ENCODE measurements around the gene NAMPT.

The NAMPT gene

DNA sequence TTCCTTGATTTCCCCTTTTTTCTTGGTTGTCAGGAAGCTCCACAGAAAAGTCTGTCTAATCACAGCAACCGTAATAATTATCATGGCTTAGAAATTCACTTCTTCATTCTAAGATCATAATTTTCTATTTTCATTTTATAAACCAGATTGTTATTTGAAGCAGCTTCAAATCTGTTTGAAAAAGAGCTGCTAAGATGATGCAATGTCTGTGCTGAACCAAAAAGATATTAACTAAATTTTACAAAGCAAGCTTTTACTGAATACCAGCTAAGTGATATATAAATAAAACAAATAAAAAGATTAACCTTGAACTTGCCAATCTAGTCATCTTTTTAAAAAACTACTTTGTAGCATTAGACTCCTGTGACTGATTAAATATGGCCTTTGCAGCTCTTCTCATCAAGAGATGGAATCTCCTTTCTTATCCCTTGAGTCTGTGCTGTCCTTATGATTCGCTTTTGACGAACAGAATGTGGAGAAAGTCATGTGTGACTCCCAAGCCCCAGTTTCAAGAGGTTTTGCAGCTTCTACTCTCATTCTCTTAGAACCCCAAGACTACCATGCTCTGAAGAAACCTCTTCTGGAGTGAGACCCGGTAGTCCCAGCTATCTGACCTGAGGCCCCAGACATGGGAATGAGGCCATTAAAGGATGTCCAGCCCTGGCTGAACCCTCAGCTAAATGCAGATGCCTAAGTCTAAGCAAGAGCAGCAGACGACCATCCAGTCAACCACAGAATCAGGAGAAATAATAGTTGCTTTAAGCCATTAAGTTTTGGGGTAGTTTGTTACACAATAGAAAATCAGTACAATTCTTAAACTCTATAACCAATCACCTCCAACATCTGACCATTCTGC is 14.4 kb downstream of the NAMPT start:
- peak; percentile 34 for DNase-seq

DNA sequence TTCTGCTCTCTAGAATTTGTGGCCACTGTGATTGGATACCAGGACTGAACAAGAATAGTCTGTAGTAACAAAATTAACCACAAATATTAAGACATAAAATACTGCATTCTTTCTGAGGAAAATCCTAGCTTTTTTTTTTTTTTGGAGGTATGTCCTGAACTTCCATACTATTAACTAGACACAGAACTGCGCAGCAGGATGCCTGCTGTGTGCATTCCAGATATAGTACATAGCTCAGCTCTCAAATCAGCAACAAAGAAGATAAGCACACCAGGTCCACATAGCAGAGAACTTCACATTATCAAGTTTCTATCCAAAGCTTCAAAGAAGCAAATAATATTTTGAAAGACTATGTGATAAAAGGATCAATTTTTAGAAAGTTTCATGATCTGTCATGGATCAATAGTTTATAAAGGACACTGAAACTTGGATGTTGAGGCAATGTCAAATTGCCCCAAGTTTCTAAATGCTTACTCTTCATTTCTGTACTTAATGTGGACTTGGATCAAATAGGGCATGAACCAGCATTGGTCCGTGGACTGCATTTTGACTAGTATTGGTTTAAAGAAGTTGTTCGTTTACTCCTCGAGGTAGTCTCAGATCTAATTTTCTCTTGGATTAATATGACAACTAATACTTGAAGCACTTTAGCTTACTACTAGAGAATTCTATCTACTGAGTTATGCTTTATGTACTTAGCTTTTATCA is 15.4 kb downstream of the NAMPT start:
- DNase-seq, result peak; percentile 29

DNA sequence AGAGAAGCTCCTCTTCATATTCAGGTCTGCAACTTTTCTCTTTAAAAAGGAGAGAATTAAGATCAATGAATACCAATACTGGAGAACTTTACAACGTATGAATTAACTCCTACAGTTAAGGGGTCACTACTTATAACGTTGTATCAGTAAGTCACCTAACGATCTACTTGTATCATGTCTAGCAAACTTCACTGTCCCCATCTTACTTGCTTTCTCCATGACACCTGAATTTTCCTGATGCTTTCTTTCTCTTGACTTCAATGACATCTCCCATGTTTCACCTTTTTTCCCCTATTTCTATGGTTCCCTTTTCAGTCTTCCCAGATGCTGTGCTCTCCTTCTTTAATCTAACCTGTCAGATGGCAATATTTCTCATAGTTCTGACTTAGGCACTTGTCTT is 19.6 kb downstream of the NAMPT start:
- no peak for DNase-seq

DNA sequence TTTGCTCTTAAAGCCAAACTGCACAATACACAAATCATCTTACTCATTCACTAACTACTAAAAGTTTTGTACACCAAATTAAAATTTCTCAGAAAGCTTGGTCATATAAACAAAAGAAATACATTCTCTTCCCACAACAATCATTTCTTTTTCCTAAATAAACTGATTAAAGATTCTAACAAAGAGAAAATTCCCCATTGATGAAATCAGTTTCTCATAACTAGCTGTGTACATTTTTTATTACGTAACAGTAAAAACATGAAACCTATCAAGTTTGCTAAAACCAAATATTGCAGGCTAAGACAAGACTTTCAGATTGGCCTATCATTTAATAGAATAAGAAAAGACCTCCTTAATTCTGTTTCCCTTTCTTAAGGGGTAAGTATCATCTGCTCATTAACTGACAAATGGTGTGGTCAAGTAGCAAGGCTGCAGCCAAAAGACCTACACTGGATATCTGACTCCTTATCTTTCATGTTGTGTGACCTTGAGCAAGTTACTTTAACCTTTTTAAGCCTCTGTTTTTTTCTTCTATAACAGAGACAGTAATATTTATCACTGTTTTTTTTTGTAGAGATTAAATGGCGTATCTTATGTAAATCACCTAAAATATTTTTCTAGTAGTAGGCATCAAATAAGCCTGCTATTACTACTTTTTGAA is 22.4 kb downstream of the NAMPT start:
- no peak for DNase-seq

DNA sequence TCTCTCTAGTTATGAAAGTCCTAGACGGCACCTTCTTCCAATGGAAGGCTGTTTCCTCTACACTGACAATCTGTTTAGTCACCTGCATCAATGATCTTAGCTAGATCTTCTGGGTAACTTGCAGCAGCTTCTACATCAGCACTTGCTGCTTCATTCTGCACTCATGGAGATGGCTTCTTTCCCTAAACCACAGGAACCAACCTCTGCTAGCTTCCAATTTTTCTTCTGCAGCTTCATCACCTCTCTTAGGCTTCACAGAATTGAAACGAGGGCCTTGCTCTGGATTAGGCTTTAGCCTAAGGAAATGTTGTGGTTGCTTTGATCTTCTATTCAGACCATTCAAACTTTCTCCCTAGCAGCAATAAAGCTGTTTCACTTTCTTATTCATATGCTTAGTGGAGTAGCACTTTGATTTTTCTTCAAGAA is 24.6 kb downstream of the NAMPT start:
- no peak for DNase-seq

DNA sequence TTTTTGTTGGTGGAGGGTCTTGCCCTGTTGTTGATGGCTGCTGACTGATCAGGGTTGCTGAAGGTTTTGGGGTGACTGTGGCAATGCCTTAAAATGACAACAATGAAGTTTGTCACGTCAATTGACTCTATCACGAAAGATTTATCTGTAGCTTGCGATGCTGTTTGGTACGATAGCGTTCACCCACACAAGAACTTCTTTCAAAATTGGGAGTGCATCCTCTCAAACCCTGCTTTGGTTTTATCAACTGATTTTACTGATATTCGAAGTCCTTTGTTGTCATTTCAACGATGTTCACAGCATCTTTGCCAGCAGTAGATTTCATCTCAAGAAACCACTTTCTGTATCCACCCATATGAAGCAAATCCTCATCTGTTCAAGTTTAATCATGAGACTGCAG is 26.0 kb downstream of the NAMPT start:
- DNase-seq, result no peak

DNA sequence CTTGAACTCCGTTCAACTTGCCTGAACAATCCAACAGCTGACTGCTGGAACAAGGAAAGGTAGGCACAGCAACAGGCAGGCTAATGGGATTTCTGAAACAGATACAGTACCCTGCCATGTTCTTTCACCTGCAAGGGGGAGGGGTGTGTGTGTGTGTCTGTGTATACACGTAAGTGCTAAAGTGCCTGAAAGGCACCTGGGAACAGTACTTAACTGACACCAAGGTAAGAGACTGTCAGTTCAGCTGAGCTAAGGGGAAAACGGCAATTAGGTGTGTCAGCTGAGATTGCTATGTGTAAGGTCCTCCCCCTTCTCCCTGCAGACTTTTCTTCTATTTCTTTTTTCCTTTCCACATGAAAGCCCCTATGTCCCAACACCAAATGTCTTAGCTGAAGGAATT is 27.0 kb downstream of the NAMPT start:
- no peak for DNase-seq

DNA sequence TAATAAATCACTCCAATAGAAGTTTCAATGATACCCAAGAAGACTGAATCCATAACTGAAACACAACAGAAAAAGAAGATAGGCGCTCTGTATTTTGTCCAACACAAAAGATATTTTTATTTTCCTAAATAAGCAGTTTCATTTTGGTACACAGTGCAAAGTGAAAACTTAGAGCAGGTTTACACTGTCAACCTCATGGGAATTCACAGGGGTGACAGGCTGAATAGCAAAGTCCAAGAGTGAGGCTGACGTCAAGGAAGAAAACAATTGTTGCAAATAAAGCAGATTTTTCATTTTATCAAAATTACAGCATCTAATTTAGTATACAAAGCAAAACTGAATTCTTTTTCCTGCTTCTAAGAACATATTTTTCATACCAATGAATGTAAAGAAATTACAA is 28.6 kb downstream of the NAMPT start:
- DNase-seq, result no peak

DNA sequence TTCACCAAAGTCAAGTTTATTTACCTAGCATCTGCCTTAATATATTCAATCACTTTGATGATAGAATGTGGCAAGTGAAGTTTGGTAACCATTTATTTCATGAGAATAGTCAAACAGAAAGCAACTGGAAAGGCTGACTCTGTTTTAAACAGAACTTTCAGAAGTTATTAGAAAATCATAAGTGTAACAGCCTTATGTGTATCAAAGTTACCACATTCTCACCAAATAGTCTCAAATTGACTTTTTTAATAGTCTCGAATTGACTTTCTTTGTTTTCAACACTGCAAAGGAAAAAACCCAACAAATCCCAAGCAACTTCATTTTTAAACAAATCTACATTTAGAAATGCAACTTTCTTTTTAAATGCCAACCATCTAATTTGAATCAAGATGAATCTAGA is 29.5 kb downstream of the NAMPT start:
- DNase-seq, result peak; percentile 37

DNA sequence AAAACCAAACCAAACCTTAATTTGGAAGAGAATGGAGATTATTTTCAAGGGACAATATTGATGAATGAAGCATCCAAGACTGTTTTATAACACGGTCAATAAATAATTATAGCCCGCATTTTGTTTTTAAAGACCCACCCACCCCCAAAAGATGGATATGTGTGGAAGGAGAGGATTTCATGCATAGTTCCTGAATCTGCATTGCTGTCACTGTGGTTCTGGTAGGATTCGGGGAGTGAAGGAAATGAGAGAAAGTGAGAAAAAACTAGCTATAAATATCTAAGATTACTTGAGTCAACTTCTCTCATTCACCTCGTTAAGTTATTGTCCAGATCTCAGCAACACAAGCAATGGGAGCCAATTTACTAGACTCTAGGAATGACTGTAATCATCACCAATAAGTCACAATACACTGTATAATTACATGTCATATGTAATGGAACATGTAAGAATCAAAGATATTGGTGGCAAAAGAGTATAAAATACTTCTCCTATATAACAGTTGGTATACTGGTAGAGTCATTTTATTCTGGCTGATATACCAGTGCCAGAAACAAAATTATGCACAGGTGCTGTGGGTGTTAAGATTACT is 30.2 kb downstream of the NAMPT start:
- peak; percentile 37 for DNase-seq

DNA sequence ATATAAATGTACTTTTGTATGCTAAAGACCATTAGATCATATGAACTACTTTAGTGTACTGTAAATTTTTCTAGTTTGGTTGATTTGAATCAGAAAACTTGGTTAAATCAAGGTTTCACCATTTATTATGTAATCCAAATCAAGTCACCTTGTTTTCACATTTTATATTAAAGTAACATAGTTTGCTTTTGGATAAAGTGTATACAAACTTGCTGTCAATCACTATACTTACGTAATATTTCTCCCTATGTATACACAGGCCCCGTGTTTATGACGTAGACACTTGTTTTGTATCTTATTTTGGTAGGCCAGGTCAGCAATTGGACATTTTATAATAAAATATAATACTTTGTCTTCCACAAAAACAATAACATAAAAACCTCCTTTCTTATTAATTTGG is 32.2 kb downstream of the NAMPT start:
- peak; percentile 28 for DNase-seq

DNA sequence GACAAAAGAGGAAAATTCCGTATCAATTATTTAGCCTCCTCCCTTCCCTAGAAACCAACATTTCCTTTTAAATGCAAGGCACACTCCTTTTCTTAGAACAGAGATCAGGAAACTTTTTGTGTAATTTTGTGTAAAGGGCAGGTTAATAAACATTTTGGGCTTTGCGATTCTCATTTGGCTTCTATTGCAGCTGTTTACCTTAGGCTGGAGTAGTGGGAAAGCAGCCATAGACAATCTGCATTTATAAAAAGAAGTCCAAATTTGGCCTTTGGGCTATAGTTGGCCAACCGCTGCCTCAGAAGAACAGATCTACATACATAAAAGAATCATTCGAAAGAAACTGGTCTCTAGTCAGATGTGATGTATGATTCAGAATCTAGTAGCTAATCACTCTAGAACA is 35.3 kb downstream of the NAMPT start:
- DNase-seq, result peak; percentile 31

DNA sequence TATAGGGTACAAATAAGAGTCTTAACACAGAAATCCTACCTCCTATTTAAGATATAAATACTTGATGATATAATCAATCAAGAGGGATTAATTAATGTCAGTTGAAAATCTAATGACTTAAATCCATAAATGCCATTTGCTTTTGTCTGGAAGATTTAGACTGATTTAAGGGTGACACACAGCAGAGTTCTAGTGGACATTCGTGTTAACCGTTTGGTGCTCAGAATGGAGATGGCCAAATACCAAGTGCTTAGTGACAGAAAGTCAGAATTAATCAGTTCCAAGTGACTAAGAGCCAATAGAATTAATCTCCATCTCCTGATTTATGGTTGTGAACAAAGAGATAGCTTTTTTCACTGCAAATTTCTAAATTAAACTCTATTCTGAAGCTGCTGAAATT is 36.2 kb downstream of the NAMPT start:
- DNase-seq, result peak; percentile 41

DNA sequence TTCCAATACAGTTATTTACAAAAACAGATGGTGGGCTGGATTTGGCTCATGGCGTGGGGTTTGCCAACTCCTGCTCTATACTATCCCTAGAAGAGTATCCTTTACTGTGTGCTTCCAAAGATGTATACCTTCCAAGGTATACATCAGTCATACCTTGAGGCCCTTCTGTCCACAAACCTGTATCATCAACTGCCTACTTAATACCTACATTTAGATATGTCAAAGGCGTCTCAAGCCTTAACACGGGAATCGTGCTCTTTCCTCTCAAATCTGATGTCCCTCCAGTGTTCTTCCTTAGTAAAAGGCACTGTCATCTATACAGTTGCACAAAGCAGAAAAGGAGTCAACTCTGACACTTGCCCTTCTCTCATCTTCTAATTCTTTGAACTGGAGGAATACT is 36.9 kb downstream of the NAMPT start:
- DNase-seq, result peak; percentile 45

DNA sequence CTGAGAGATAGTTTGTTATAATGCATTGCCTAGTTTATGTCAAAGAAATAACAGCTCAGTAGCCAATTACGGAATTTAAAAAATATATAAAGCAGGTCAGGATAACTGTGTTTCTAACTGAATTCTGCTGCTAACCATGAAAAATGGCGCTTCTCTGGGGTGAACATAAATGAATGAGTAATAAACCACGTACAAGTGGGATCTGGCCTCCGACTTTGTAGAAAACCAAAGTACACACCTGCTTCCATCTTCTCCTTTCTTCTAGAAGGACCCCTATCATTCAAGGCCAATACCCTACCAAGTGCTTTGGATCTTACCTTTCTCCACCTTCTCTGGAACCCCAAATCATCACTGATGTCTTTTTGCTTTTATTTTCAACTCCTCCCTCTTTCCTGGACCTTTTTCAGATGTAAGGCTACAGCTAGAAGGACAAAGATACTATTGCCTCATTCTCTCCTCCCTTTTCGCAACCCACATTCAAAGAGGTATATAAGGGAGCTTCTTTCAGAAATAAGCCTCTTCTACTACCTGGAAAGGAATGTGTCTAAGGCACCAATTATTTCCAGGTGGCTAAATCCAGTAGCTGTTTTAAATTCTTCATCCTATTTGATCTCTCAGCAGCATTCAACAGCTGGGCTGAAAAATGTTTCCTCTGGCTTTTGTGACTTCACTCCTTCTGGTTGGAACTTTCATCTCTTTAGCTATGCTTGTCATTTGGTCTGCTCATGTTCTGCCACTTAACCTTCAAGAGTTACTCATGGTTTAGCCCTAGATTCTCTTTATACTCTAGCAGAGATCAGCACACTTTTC is 37.7 kb downstream of the NAMPT start:
- peak; percentile 62 for DNase-seq

DNA sequence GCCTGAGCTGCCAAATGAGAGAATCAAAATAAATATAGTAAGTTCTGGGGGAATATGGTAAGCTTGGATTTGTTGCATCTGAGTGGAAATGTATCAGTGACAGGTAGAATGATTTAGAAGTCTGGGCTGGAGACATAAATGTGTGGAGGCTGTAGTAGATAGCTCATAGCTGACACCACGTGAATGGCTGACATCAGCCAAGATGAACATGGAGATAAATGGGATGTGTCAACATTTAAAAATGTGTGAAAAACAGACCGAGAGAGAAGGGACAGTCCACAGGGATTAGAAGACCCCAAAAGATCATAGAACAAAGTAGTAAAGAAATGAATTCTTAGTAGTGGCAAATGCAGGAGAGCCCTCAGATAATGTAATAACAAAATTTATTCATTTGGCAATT is 40.9 kb downstream of the NAMPT start:
- DNase-seq, result peak; percentile 37

DNA sequence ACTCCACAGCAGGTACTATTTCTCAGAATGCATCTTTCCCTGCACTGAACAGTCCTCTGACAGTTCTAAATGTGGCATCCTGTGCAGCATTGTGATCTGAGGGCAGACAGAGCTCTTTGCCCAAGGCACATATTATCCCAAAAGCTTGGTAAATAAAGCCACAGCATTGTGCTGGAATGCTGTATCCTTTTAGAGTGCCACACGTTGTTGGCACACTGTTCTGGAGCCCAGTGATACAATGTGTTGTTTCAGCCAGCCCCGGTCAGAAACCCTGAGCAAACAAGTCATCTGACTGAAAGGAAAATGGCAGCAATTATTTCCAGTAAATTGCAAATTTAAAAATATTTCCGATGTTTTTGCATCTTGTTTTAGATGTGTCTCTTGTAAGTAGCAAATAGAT is 45.4 kb downstream of the NAMPT start:
- DNase-seq, result no peak

DNA sequence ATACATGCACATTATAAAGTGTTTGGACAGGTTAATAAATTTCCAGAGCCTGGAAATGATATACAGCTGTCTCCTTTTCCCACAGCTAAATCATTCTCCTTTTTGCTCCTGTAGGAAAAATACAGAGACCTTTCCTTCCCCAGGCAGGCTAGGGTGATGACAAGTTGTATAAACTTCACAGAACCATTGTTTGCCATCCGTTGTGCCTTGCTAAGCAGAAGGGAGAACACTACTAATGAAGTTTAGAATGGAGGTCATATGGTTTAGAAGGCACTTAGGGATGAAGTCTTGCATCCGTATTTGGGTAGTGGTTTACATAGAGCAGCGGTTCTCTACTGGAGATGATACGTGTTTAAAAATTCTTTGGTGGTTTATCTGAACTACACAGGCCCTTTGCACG is 46.0 kb downstream of the NAMPT start:
- no peak for DNase-seq

DNA sequence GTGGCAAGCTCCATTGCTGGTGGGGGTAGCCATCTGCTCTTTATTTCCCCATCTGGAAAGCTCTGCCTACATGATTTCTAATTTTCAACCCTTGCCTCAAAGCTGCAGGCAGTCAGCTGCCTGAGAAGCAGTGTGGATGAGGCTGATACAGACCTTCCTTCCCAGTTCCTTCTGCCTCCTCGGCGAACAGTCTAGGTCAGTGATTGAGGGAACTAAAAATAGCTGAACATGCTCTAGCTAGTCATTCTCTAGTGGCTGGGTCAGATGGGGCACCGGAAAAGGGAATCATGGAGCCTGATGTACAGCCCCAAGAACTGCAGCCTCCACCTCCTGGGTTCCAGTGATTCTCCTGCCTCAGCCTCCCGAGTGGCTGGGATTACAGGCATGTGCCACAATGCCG is 48.7 kb downstream of the NAMPT start:
- DNase-seq, result no peak

DNA sequence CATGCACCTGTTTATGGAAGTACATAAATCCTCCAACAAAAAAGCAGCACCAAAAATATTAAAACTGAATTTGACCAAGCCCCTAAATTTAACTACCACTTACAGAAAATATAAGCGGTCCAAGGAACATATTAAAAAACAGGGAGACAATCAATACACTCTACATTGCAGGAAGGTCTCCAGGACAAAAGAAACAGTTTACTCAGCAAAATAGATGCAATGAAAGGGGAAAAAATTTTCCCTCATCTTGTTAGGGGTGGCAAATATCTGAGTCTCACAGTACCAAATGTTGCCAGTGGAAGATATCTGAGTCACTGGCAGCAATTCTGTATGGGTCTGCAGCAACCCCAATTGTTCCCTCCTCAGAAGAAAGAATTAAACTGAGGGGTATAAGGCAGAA is 50.4 kb downstream of the NAMPT start:
- DNase-seq, result no peak

DNA sequence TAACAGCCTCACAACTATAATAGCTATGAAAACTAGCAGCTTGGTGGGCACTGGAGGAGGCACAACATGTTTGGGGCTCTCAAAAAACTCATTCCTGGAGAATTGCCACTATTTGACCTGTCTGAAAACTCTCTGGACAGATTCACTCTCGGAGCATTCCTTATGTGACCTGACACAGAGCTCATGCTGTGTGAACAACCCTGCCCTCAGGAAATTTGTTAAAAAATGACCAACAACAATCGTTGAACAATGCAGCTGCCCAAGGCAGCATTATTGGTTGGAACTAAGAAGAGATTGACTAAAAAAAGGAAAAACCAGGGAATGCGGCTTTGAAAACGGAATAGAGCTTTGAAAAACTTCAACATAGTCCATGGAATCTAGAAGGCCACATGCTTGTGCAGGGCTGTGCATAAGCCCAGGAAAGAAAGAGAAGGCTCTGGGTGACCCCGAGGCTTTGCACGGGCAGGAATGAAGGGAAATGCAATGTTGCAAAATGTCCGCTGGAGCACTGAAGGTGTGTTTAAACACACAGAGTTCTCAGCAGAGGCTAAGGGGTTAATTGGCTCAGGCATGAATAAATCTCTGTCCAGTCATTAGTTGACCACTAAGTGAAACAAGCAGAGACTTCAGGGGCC is 52.8 kb downstream of the NAMPT start:
- DNase-seq, result no peak

DNA sequence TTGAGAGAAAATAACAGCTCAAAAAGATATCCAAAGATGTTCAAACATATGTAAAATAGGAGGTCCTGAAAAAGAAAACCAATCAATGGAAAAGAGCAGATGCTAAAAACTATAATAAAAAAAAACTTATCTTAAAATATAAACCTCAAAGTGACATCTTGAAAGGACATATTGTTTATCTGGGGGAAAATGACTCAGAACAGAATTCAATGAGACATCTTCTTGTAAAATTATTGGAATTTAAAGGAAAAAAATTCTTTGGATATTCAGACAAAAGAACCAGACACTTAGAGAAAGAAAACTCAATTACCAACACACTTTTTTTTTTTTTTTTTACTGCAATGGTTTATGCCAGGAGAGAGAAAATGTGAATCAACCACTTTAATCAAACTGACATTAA is 58.9 kb downstream of the NAMPT start:
- no peak for DNase-seq

Measured in suppressor macrophage treated with lipopolysaccharide for 4 hours (primary cell).